GM19467 (cell line): ENCODE data around the gene SUGCT.
"Not testable (repeated sequence)": the region's sequence is repeated elsewhere in the genome, so short reads cannot be mapped to it uniquely, and the experiment has no call there.

ENCODE experiments used
- ATAC-seq: cut with Tn5 transposase; IDR thresholded peaks from one replicate; pipeline ENCODE4 v1.9.1; 2021; ENCODE audit warnings: mild to moderate bottlenecking, moderate library complexity; ENCODE audit not compliant: unreplicated experiment

SUGCT gene

GRCh38 chr7:40551685-40552576, 417.1 kb downstream of the SUGCT start:
- ATAC-seq = peak; percentile 77

- no peak for ATAC-seq
These were observed 425.9 kb downstream of the SUGCT start for GRCh38 chr7:40560672-40561071.

GRCh38 chr7:40566879-40567278, 432.1 kb downstream of the SUGCT start:
- ATAC-seq = no peak

GRCh38 chr7:40569326-40569725, 434.5 kb downstream of the SUGCT start:
- ATAC-seq = no peak

- ATAC-seq = no peak
These were observed 435.4 kb downstream of the SUGCT start for GRCh38 chr7:40570223-40570622.

GRCh38 chr7:40571796-40572195, 437.0 kb downstream of the SUGCT start:
- ATAC-seq = no peak

GRCh38 chr7:40572810-40573465, 438.1 kb downstream of the SUGCT start:
- ATAC-seq = no peak

- no peak for ATAC-seq
These were observed 444.6 kb downstream of the SUGCT start for GRCh38 chr7:40579401-40579800.

GRCh38 chr7:40580776-40581175, 446.0 kb downstream of the SUGCT start:
- ATAC-seq = no peak

GRCh38 chr7:40582539-40582938, 447.7 kb downstream of the SUGCT start:
- ATAC-seq = no peak

- no peak for ATAC-seq
These were observed 449.1 kb downstream of the SUGCT start for GRCh38 chr7:40583667-40584444.

- ATAC-seq = no peak
These were observed 450.0 kb downstream of the SUGCT start for GRCh38 chr7:40584667-40585433.

GRCh38 chr7:40586197-40586596, 451.4 kb downstream of the SUGCT start:
- no peak for ATAC-seq

- no peak for ATAC-seq
These were observed 452.6 kb downstream of the SUGCT start for GRCh38 chr7:40587419-40587818.

GRCh38 chr7:40595129-40595528, 460.3 kb downstream of the SUGCT start:
- ATAC-seq = no peak

- ATAC-seq = no peak
These were observed 461.0 kb downstream of the SUGCT start for GRCh38 chr7:40595832-40596231.

GRCh38 chr7:40597517-40597916, 462.7 kb downstream of the SUGCT start:
- no peak for ATAC-seq

GRCh38 chr7:40598915-40599314, 464.1 kb downstream of the SUGCT start:
- no peak for ATAC-seq

GRCh38 chr7:40599836-40600235, 465.0 kb downstream of the SUGCT start:
- ATAC-seq = no peak

- ATAC-seq = not testable (repeated sequence)
These were observed 467.5 kb downstream of the SUGCT start for GRCh38 chr7:40602351-40602750.
